GM12878 (cell line): ENCODE data around the gene FAM227B. TPM values are rescaled to one million over a fixed set of nuclear protein-coding genes. Genes with fewer than 3 reads are reported as not detected.

Experiments used
- ATAC-seq: fragments of 200-7000 bp; cut with Tn5 transposase; 3 replicates; pipeline ENCODE4 v1.9.1; 2020; ENCODE audit warnings: mild to moderate bottlenecking, moderate library complexity
- BruUV-seq: library from RNA; stranded (reverse); fragments of 400-500 nt; replicated peaks from 2 replicates; lab custom pipeline; 2021; lab: Mats Ljungman, UMichigan
- CTCF ChIA-PET: fragments of 300-600 bp; sonication (Branson Sonifier 250); formaldehyde crosslinking; extraction: SDS; loops from one replicate; lab custom pipeline; 2021; ENCODE audit warnings: inconsistent platforms; lab: Yijun Ruan, JAX
- POLR2A ChIA-PET: fragments of 350-600 bp; formaldehyde crosslinking; extraction: SDS; loops from one replicate; lab custom pipeline; 2021; ENCODE audit warnings: inconsistent platforms; lab: Charles Lee
- RAD21 ChIA-PET: fragments of 300-600 bp; sonication (Branson Sonifier 250); formaldehyde crosslinking; loops from one replicate; lab custom pipeline; 2023; ENCODE audit warnings: antibody characterized with exemption; ENCODE audit not compliant: unreplicated experiment; lab: Charles Lee
- SMC1A ChIA-PET: fragments of 300-600 bp; sonication (Branson Sonifier 250); formaldehyde crosslinking; loops from one replicate; lab custom pipeline; 2023; ENCODE audit not compliant: unreplicated experiment, uncharacterized antibody; lab: Charles Lee
- DNase-seq: peaks from one replicate; pipeline ENCODE4 v3.0.0-alpha.2; 2011; ENCODE audit warnings: low read depth, low spot score
- FAIRE-seq: peaks from 3 replicates; lab custom pipeline; 2011; peaks lifted over from hg19 to GRCh38; lab: Jason Lieb, UNC
- H2AFZ ChIP-seq: 2 replicates; pipeline ENCODE4 v1.6.0; 2011; ENCODE audit warnings: low read depth, low read length, control low read depth; ENCODE audit not compliant: control insufficient read depth
- H3K27ac ChIP-seq: 2 replicates; pipeline ENCODE4 v1.5.1; 2011; ENCODE audit warnings: control low read depth; ENCODE audit not compliant: control insufficient read depth, insufficient read depth
- H3K27me3 ChIP-seq, 2 experiments: replicated peaks in 1 of 2; 2 replicates each; pipeline versions ENCODE4 v1.6.0 to v1.6.1; 2011; ENCODE audit warnings: low read length in 1 of 2; ENCODE audit not compliant: control insufficient read depth in 2 of 2, insufficient read depth in 2 of 2
- H3K36me3 ChIP-seq, 2 experiments: 2 replicates each; pipeline ENCODE4 v1.5.1; 2011; ENCODE audit warnings: low read length in 1 of 2; ENCODE audit not compliant: control insufficient read depth in 2 of 2, insufficient read depth in 2 of 2
- H3K4me1 ChIP-seq: 2 replicates; pipeline ENCODE4 v1.6.1; 2011; ENCODE audit warnings: mild to moderate bottlenecking, low read length, moderate library complexity, mixed read lengths; ENCODE audit not compliant: control insufficient read depth, insufficient read depth
- H3K4me2 ChIP-seq: 2 replicates; pipeline ENCODE4 v1.6.0; 2011; ENCODE audit warnings: control low read depth; ENCODE audit not compliant: control insufficient read depth, insufficient read depth
- H3K4me3 ChIP-seq: fragments of 200-600 bp; sonication (generic); 2 replicates; pipeline ENCODE4 v1.5.1; 2016
- H3K79me2 ChIP-seq: 2 replicates; pipeline ENCODE4 v1.6.0; 2011; ENCODE audit warnings: low read length; ENCODE audit not compliant: control insufficient read depth, insufficient read depth
- H3K9ac ChIP-seq: 2 replicates; pipeline ENCODE4 v1.8.0; 2011; ENCODE audit warnings: low read length, control low read depth, mixed read lengths; ENCODE audit not compliant: control insufficient read depth, insufficient read depth
- H3K9me3 ChIP-seq: replicated peaks from 3 replicates; pipeline ENCODE4 v1.5.1; 2011; ENCODE audit warnings: mild to moderate bottlenecking, low read length; ENCODE audit not compliant: control insufficient read depth, insufficient read depth
- H4K20me1 ChIP-seq: 2 replicates; pipeline ENCODE4 v1.6.0; 2011; ENCODE audit not compliant: control insufficient read depth, insufficient read depth
- BACH1 ChIP-seq: fragments of 450-650 bp; IDR thresholded peaks from 2 replicates; pipeline ENCODE4 v1.6.1; 2017; ENCODE audit warnings: mild to moderate bottlenecking, borderline replicate concordance
- BHLHE40 ChIP-seq, 2 experiments: fragments of 450-650 bp in 1 of 2; IDR thresholded peaks; 2 replicates each; pipeline ENCODE4 v1.6.1; 2011 to 2017; ENCODE audit warnings: low read depth in 2 of 2, borderline replicate concordance in 1 of 2, improper control_type of control experiment in 1 of 2, low read length in 1 of 2, mild to moderate bottlenecking in 1 of 2
- CBFB ChIP-seq: IDR thresholded peaks from 2 replicates; pipeline ENCODE4 v1.6.1; 2016; ENCODE audit warnings: antibody characterized with exemption, low read depth
- CBX3 ChIP-seq: fragments of 200-600 bp; sonication (generic); IDR thresholded peaks from 2 replicates; pipeline ENCODE4 v1.6.1; 2016; ENCODE audit warnings: low read depth, borderline replicate concordance
- CREM ChIP-seq: IDR thresholded peaks from 2 replicates; pipeline ENCODE4 v1.6.1; 2014; ENCODE audit warnings: antibody characterized with exemption, low read depth
- FOXK2 ChIP-seq: fragments of 450-650 bp; IDR thresholded peaks from 2 replicates; pipeline ENCODE4 v1.6.1; 2017; ENCODE audit warnings: mild to moderate bottlenecking, moderate library complexity
- HCFC1 ChIP-seq: fragments of 150-350 bp; IDR thresholded peaks from 2 replicates; pipeline ENCODE4 v1.6.1; 2014; ENCODE audit warnings: low read length
- HDAC2 ChIP-seq: fragments of 200-600 bp; sonication (generic); IDR thresholded peaks from 2 replicates; pipeline ENCODE4 v1.6.1; 2017
- HDAC6 ChIP-seq: fragments of 200-600 bp; sonication (generic); IDR thresholded peaks from one replicate; pipeline ENCODE4 v1.8.0; 2017; ENCODE audit warnings: antibody characterized with exemption; ENCODE audit not compliant: unreplicated experiment
- MTA2 ChIP-seq: fragments of 450-650 bp; IDR thresholded peaks from 2 replicates; pipeline ENCODE4 v1.6.1; 2016; ENCODE audit warnings: low read depth, mild to moderate bottlenecking, moderate library complexity
- MYB ChIP-seq: fragments of 150-350 bp; IDR thresholded peaks from 2 replicates; pipeline ENCODE4 v1.6.1; 2014; ENCODE audit warnings: mild to moderate bottlenecking, low read depth, low read length, borderline replicate concordance
- NFXL1 ChIP-seq: fragments of 450-650 bp; IDR thresholded peaks from 2 replicates; pipeline ENCODE4 v1.6.1; 2017; ENCODE audit warnings: antibody characterized with exemption, mild to moderate bottlenecking, borderline replicate concordance
- PAX8 ChIP-seq: fragments of 450-650 bp; IDR thresholded peaks from 2 replicates; pipeline ENCODE4 v1.6.1; 2017; ENCODE audit warnings: mild to moderate bottlenecking, moderate library complexity
- RCOR1 ChIP-seq: conservative IDR thresholded peaks from 2 replicates; pipeline ENCODE4 v1.6.1; 2012; ENCODE audit warnings: low read depth, low read length, improper control_type of control experiment
- SPI1 ChIP-seq: IDR thresholded peaks from 2 replicates; pipeline ENCODE4 v1.6.1; 2011; ENCODE audit warnings: low read depth, mild to moderate bottlenecking, low read length, moderate library complexity, borderline replicate concordance; ENCODE audit not compliant: insufficient read depth
- WGBS: methylation state at CpG from one replicate; pipeline ENCODE4 v1.1.6; 2016; ENCODE audit warnings: low lambda C conversion rate; ENCODE audit not compliant: insufficient replicate concordance, insufficient coverage; ENCODE audit errors: missing lambda C conversion rate; 5-methylcytosine and 5-hydroxymethylcytosine counted together
- in situ Hi-C: fragments of 300-500 bp; cut with MboI; formaldehyde crosslinking; loops from 9 replicates; pipeline ENCODE4 v1.14.3; 2018; ENCODE audit warnings: mixed read lengths
- intact Hi-C: fragments of 100-400 bp; cut with micrococcal nuclease; formaldehyde crosslinking; loops from one replicate; pipeline ENCODE4 v1.14.2; 2022; ENCODE audit not compliant: unreplicated experiment
- polyA plus RNA-seq, 11 experiments: library from polyadenylated mRNA; depleted of rRNA in 4 of 11; unstranded in 6 of 11; stranded (reverse) in 5 of 11; fragments of >200 nt; fragmentation: Nextera tagmentation in 4 of 11; fragmentation: Illumina TruSeq in 1 of 11; extraction: Ambion mirVana in 4 of 11; extraction: Trizol in 1 of 11; gene quantifications; 1 replicate in 1 of 11; 2 replicates in 10 of 11; pipeline versions ENCODE4 v1.2.1 to v1.2.3, GENCODE V29; 2011 to 2016; ENCODE audit warnings: inconsistent platforms in 2 of 11, missing spikeins in 2 of 11, low read depth in 1 of 11
- total RNA-seq, 4 experiments: library from RNA; depleted of rRNA in 3 of 4; stranded (reverse); fragments of >200 nt in 3 of 4; fragmentation: Illumina TruSeq in 1 of 4; extraction: Trizol in 1 of 4; gene quantifications; 2 replicates each; pipeline versions ENCODE4 v1.2.1 to v1.2.3, GENCODE V29; 2013 to 2021
- TF ChIP-seq, protein P1 (sequence below): fragments of 450-650 bp; formaldehyde crosslinking; IDR thresholded peaks from 2 replicates; pipeline ENCODE4 v1.4.0; 2020; ENCODE audit warnings: mild to moderate bottlenecking, moderate library complexity
- TF ChIP-seq, protein P2 (sequence below): fragments of 450-650 bp; IDR thresholded peaks from 2 replicates; pipeline ENCODE4 v1.6.1; 2017; ENCODE audit warnings: mild to moderate bottlenecking, low read depth, inconsistent platforms; ENCODE audit not compliant: poor library complexity, severe bottlenecking
- TF ChIP-seq, protein P3 (sequence below): IDR thresholded peaks from 2 replicates; pipeline ENCODE4 v1.6.1; 2012; ENCODE audit warnings: low read depth, low read length, improper control_type of control experiment

Gene FAM227B
- total and polyA plus RNA-seq, 10 of the 15 experiments (the other 5 are each of a cell fraction or from before 2014, with no cell fraction given), result 3.9 to 12.6 (median 6.9) TPM

DNA sequence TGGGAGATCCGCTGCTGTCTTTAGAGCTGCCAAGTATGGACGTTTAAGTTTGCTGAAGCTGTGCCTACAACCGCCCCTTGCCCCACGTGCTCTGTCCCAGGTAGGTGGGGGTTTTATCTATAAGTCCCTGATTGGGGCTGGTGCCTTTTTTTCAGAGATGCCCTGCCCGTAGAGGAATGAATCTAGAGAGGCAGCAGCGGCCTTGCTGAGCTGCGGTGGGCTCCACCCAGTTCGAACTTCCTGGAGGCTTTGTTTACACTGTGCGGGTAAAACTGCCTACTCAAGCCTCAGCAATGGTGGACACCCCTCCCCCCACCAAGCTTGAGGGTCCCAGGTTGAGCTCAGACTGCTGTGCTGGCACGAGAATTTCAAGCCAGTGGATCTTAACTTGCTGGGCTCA, 281.0 kb downstream of the FAM227B start (continued):
- TF ChIP-seq FOXK2 (no peak), CBFB (no peak), HCFC1 (no peak), BHLHE40 (IDR thresholded peaks at IDR 0.05; ENCODE audit: borderline replicate concordance in 1 of 2, low read depth in 2 of 2, low read length in 1 of 2) (no peak), SPI1 (no peak), HDAC2 (no peak), NFXL1 (no peak), PAX8 (no peak), HDAC6 (no peak), BACH1 (no peak)
- TF ChIP-seq, protein P1, sequence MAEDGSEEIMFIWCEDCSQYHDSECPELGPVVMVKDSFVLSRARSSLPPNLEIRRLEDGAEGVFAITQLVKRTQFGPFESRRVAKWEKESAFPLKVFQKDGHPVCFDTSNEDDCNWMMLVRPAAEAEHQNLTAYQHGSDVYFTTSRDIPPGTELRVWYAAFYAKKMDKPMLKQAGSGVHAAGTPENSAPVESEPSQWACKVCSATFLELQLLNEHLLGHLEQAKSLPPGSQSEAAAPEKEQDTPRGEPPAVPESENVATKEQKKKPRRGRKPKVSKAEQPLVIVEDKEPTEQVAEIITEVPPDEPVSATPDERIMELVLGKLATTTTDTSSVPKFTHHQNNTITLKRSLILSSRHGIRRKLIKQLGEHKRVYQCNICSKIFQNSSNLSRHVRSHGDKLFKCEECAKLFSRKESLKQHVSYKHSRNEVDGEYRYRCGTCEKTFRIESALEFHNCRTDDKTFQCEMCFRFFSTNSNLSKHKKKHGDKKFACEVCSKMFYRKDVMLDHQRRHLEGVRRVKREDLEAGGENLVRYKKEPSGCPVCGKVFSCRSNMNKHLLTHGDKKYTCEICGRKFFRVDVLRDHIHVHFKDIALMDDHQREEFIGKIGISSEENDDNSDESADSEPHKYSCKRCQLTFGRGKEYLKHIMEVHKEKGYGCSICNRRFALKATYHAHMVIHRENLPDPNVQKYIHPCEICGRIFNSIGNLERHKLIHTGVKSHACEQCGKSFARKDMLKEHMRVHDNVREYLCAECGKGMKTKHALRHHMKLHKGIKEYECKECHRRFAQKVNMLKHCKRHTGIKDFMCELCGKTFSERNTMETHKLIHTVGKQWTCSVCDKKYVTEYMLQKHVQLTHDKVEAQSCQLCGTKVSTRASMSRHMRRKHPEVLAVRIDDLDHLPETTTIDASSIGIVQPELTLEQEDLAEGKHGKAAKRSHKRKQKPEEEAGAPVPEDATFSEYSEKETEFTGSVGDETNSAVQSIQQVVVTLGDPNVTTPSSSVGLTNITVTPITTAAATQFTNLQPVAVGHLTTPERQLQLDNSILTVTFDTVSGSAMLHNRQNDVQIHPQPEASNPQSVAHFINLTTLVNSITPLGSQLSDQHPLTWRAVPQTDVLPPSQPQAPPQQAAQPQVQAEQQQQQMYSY, result no peak

DNA sequence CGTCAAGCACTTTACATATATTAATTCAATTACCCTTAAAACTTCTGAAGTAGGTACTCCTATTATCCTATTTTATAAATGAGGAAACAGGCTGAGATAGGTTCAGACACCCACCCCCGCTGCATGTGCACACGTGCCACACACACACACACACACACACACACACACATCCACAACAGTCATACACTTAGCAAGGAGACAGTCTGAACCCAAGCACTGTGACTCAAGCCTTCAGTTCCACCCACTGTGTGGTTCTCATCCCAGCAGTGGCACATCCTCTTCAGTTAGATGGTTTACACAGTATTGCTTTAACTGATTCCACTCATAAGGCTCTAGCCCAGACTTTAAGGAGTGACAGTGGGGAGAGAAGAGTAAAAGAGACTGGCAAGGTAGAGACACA, 288.7 kb downstream of the FAM227B start:
- no peak overlapping the region for H3K4me3 ChIP-seq
- no peak overlapping the region for H3K27ac ChIP-seq
- ChIA-PET CTCF (interaction anchor here (0.6 to 0.7 kb wide), 2 partner anchors 8 to 153 kb away, joined by 3 read pairs; no protein-coding TSS in a partner anchor), POLR2A (no interaction called here), SMC1A (interaction anchor here (1.3 kb wide), 1 partner anchor 35 kb away, joined by 4 read pairs; no protein-coding TSS in a partner anchor), RAD21 (no interaction called here)
- H3K27me3 ChIP-seq, result no peaks in the 10 kb centered on the region
- H3K4me2 ChIP-seq, result no peak overlapping the region
- H3K79me2 ChIP-seq, result no peaks in the 10 kb centered on the region
- 71% methylated on average over 3 of the region's 3 CpGs for WGBS
- ATAC-seq (no peak), DNase-seq (no peak), FAIRE-seq (no peak)
- H3K9me3 ChIP-seq, result no peaks in the 10 kb centered on the region
- no peaks in the 10 kb centered on the region for H4K20me1 ChIP-seq
- H2AFZ ChIP-seq, result no peak overlapping the region
- no peaks in the 10 kb centered on the region for H3K4me1 ChIP-seq
- no peak overlapping the region for H3K9ac ChIP-seq
- in situ Hi-C loops, result no loop called here
- BruUV-seq, result no TSS peak
- intact Hi-C loops, result no loop called here
- H3K36me3 ChIP-seq, result no peaks in the 10 kb centered on the region
- TF ChIP-seq MTA2, result no peak
- TF ChIP-seq, protein P2, sequence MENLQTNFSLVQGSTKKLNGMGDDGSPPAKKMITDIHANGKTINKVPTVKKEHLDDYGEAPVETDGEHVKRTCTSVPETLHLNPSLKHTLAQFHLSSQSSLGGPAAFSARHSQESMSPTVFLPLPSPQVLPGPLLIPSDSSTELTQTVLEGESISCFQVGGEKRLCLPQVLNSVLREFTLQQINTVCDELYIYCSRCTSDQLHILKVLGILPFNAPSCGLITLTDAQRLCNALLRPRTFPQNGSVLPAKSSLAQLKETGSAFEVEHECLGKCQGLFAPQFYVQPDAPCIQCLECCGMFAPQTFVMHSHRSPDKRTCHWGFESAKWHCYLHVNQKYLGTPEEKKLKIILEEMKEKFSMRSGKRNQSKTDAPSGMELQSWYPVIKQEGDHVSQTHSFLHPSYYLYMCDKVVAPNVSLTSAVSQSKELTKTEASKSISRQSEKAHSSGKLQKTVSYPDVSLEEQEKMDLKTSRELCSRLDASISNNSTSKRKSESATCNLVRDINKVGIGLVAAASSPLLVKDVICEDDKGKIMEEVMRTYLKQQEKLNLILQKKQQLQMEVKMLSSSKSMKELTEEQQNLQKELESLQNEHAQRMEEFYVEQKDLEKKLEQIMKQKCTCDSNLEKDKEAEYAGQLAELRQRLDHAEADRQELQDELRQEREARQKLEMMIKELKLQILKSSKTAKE, result no peak
- TF ChIP-seq, protein P3, sequence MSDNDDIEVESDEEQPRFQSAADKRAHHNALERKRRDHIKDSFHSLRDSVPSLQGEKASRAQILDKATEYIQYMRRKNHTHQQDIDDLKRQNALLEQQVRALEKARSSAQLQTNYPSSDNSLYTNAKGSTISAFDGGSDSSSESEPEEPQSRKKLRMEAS, result no peak
- no peak for TF ChIP-seq CREM
- no peak for TF ChIP-seq CBX3
- TF ChIP-seq MYB, result no peak
- TF ChIP-seq RCOR1, result no peak
